Esophagus muscularis mucosa (tissue), 3 donors: ENCODE measurements around the gene IFNL4.

Experiments used
- CTCF ChIP-seq, 3 experiments: fragments of 200-600 bp in 2 of 3; fragments of 450-650 bp in 1 of 3; sonication (generic) in 2 of 3; IDR thresholded peaks; one replicate each; pipeline ENCODE4 v1.5.1; 2017 to 2019; ENCODE audit warnings: antibody characterized with exemption in 3 of 3, mild to moderate bottlenecking in 2 of 3, moderate library complexity in 1 of 3
- POLR2A ChIP-seq: fragments of 450-650 bp; IDR thresholded peaks from one replicate; pipeline ENCODE4 v1.6.1; 2017; ENCODE audit warnings: antibody characterized with exemption, moderate library complexity, mild to moderate bottlenecking, low read depth

GRCh38 chr19:39251846-39252245 is 3.2 kb upstream of the IFNL4 start:
- TF ChIP-seq CTCF (IDR thresholded peaks at IDR 0.05), result no peak
- no peak for TF ChIP-seq POLR2A
